Measurements from ENCODE around the gene NKX2-8. TPM values are rescaled to one million over a fixed set of nuclear protein-coding genes. Genes with fewer than 3 reads are reported as not detected.
A peak's percentile ranks its signal among the peaks of the same experiment; 100 is the strongest.

Gene NKX2-8
- not detected in 2 replicates for total RNA-seq (2014; rRNA removed; shearing (Covaris generic); ENCODE audit: low replicate concordance)

DNA sequence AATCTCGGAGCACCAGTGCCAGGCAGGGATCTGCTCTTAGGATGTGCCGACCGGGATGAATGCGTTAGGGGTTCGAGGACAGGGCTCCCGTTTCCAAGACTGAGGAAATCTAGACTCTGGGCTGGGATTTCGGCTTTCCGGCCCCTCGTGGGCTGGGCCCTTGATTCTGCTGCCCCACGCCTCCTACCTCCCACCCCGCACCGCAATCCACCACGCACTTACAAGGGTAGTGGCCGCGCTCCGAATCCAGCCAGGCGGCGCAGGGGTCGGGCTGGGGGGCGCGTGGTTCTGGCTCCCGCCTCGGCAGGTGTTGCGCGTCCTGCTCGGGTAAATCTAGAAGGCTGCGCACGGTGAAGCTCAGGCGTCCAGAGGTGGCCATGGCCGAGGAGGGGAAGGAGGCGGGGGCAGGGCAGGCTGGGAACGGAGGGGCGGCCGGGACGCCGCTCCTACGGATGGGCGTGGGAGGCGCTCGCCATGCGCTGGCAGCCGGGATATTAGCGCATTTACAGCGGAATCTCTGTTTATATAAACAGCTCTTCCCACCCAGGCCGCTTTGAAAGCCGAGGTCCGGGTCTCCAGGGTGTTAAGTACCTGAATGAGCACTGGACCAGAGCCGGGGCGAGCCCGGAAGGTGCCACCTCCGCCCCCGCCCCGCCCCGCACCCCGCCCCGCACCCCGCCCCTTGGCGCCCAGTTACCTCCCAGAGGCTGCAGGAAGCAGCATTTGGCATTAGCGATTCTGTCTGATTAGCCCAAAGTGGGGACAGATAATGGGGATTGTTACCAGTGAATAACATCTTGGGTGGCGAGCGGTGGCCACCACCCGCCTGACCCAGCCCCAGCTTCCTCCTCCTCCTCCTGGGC lies at the start of gene NKX2-8:
TSS of gene NKX2-8 (minus strand) at position 604 of the 863 bp plus-strand sequence. CDS start at position 379, 225 bp downstream.
- Histone ChIP-seq H3K4me3 (peak within 1 kb of the TSS; percentile 54), H3K9me3 (no peaks in the 10 kb centered on the region), H3K36me3 (no peaks in the 10 kb centered on the region), H3K27me3 (no peaks in the 10 kb centered on the region)
- DNase-seq = no peak

DNA sequence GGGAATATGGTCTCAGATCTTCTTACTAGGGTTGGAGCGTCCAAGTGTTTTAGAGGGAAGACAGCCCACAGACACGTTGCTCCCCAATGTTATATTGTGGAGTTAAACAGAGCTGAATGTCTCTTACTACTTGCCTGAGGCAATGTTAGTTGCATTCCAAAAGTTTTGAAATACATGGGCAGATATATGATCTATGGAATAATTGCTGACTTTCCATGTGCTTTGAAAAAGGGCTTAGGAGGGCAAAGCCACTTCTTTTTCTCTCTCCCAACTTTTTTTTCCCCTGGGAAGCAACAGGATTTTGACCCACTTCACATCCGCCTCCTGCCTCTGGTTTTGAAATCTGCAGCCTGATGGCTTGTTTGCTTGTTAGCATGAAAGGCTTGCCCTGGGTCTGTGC lies 45.6 kb upstream of the NKX2-8 start:
- Histone ChIP-seq H3K36me3 (no peaks in the 10 kb centered on the region), H3K27me3 (no peaks in the 10 kb centered on the region), H3K4me3 (no peak overlapping the region), H3K9me3 (no peaks in the 10 kb centered on the region)
- DNase-seq = no peak

DNA sequence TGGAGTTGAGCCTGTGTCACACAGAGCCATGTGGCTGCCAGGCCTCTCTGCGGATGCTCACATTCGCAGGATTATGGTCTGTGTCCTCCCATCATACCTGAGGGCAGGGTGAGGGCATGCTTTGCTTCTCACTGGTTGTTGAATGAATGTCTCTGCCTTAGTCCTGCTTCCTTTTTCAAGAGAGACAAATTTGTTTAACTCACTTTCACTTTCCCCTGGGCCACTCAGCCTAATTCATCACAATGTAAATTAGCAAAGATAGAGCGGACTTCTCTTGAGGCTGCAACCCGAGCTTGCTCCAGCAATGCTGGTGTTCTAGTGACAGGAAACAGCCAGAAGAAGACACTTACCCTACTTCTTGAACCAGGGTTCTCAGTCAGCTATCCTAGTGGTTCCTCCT lies 43.7 kb upstream of the NKX2-8 start:
- no peak overlapping the region for H3K4me3 ChIP-seq
- no peaks in the 10 kb centered on the region for H3K27me3 ChIP-seq
- H3K9me3 ChIP-seq = no peaks in the 10 kb centered on the region; the same call in 1 of the 2 replicates
- H3K36me3 ChIP-seq = no peaks in the 10 kb centered on the region
- DNase-seq = no peak

DNA sequence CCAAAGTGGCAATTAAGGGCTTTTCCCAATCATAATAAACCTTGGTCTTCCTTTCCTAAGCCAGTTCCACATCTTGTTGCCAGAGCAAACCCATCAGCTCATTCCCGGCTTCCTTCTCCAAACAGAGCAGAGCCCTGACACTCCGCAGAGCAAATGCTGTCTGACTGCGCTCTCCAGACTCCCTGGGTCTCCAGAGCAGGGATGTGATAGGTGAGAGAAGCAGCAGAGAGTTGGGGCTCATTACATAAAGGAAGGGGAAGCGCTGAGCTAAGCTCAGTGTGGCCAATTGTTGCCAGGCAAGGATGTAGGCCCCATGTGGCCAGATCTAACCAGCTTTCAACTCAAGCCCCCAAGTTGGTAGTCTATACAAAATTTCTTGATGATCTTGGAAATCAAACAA lies 43.0 kb upstream of the NKX2-8 start:
- Histone ChIP-seq H3K4me3 (no peak overlapping the region), H3K9me3 (no peaks in the 10 kb centered on the region; the same call in 1 of the 2 replicates), H3K36me3 (no peaks in the 10 kb centered on the region), H3K27me3 (no peaks in the 10 kb centered on the region)
- DNase-seq = no peak

DNA sequence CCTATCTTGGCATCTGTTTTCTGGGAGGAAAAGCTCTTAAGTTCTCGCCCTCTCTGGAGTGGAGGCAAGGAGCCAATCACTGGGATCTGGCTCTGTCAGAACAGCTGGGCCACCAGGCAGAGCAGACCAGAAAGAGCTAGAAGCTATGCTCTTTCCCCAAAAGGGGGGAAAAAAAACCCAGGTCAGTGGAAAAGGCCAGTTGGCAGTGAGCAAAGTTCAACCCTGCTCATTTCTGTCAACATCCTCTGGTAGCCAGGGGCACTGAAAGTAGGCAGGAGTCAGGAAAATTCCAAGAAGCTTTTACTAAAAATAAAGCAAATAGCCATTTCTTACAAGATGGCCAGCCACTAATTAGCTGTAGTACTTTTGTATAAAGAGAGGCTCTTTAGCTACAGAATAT lies 42.6 kb upstream of the NKX2-8 start:
- no peak overlapping the region for H3K4me3 ChIP-seq
- H3K27me3 ChIP-seq = no peaks in the 10 kb centered on the region
- H3K9me3 ChIP-seq = no peaks in the 10 kb centered on the region; the same call in 1 of the 2 replicates
- DNase-seq = no peak
- no peaks in the 10 kb centered on the region for H3K36me3 ChIP-seq

DNA sequence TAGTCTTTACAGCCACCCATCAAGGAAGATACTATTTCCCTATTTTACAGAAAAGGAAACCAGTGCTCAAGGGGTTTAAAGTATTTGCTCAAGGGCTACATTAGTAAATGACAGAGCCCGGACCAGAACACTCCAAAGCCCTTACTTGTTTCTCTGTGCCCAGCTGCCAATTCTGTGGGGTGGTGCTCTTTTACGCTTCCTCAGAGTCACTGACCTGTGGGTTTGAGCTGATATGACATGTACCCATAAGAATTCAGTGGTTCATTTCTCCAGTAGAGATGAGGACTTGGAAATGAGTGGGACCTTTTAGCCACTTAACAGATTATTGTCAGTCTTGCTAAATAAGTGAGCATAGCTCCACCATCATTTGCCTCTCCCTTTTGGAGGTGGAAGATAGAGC lies 37.4 kb upstream of the NKX2-8 start:
- H3K36me3 ChIP-seq = no peaks in the 10 kb centered on the region
- peak; percentile 13 for DNase-seq
- H3K27me3 ChIP-seq = no peaks in the 10 kb centered on the region
- no peaks in the 10 kb centered on the region; the same call in 1 of the 2 replicates for H3K9me3 ChIP-seq
- H3K4me3 ChIP-seq = no peak overlapping the region

DNA sequence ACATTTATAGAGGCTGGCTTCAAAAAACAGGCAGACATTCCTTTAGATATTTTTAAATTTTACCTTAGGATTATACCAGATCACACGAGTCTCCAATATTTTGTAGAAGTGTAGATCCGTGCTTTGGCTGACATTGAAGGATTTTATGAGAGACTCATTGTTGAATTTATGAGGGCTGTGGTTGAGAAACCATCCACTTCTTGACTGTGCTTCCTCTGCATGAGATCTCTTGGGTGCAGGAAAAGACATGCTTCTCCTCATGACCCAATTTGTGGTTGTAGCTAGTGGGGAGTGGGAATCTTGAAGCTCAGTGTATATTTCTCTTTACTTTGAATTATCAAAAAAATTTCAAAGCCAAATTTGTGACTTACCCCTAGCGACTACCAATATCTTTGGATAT lies 36.7 kb upstream of the NKX2-8 start:
- Histone ChIP-seq H3K4me3 (no peak overlapping the region), H3K36me3 (no peaks in the 10 kb centered on the region), H3K27me3 (no peaks in the 10 kb centered on the region), H3K9me3 (no peaks in the 10 kb centered on the region; the same call in 1 of the 2 replicates)
- no peak for DNase-seq

DNA sequence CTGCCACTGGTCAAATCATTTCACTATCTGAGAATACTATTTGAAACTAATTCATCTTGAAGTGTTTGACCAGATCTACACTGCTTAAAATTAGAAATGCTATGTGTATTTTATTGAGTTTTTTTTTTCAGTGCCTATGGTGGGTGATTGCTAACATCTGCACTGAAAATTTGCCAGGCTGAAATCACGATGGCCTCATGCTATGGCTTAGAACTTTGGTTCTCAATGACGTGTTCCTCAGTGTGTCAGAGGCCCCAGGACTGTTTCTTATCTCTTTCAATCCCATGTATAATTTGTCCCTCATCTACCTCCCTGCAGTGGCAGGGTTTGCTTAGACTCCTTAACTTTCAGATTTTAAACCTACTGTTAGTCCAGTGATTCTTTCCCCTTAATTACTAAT lies 36.2 kb upstream of the NKX2-8 start:
- no peak for DNase-seq
- H3K36me3 ChIP-seq = no peaks in the 10 kb centered on the region
- no peaks in the 10 kb centered on the region; the same call in 1 of the 2 replicates for H3K9me3 ChIP-seq
- H3K27me3 ChIP-seq = no peaks in the 10 kb centered on the region
- H3K4me3 ChIP-seq = no peak overlapping the region

DNA sequence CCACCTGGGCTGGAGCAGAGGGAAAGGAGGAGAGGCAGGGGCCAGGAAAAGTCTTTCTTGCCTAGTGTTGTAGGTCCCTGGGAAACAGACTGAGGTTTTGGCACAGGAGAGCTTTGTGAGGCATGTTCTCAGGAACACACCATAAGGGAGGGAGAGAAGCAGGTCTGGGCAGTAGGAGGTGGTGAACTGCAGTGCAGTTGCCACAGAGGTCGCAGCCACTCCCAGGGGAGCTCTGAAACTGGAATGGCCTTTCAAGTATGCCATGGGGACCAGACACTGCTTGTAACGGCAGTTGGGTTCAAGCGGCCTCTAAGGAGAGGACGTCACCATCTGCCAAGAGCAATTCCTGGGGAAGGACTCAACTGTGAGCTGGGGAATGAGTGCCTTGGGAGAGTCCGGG lies 35.4 kb upstream of the NKX2-8 start:
- Histone ChIP-seq H3K27me3 (no peaks in the 10 kb centered on the region), H3K36me3 (no peaks in the 10 kb centered on the region), H3K4me3 (no peak overlapping the region), H3K9me3 (no peaks in the 10 kb centered on the region; the same call in 1 of the 2 replicates)
- DNase-seq = peak; percentile 4

DNA sequence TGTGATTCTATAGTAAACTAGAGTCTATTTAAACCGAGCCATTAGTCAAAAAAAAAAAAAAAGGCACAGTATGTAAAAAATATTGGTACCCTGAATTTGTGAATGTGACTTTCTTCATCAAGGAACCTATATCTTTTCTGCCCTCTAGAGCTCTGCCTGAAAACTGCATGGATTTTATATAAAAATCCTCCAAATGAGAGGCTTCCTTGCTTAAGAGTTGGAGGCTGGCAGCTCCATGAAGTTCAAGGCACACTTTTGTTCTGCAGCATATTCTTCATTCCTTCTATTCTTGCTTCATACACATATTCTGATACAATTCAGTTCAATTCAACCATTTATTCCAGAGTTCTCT lies 23.1 kb upstream of the NKX2-8 start:
- no peak overlapping the region for H3K4me3 ChIP-seq
- no peaks in the 10 kb centered on the region; the same call in 1 of the 2 replicates for H3K9me3 ChIP-seq
- no peaks in the 10 kb centered on the region for H3K27me3 ChIP-seq
- H3K36me3 ChIP-seq = no peaks in the 10 kb centered on the region
- DNase-seq = no peak

DNA sequence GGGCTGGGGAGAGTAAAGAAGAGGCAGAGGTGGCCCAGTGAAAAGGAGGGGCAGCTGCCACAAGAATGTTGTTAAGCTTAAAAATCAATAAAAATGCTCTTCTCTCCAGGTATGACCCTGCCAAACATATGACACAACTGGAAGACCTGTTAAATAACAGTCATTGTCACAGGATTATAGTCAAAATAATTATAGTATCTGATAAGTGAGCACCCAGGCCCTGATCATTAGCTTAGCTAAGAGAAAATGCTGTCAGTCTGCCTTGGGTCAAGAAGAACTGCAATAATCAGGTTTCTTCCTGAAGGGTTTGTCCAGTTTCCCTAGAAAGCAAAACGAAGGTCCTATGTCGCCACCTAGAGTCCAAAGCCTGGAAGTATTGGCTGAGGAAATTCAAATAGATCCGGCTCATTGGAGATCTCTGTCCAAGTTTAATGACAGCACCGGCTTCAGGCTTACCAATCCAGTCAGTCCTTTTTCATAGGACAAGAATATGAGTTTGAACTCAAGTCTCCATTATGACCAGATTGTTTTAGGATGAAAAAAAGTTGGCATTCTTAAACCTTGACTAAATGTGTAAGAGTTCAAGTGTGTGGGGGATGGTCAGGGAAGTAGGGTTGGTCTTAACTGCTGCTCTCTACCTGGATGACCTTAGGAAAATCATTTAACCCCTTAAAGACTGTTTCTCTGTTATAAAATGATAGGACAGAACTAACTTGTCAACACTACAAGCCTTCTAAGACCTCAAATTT lies 22.5 kb upstream of the NKX2-8 start:
- peak; percentile 33 for DNase-seq
- Histone ChIP-seq H3K36me3 (no peaks in the 10 kb centered on the region), H3K27me3 (no peaks in the 10 kb centered on the region), H3K4me3 (no peak overlapping the region), H3K9me3 (no peaks in the 10 kb centered on the region)

DNA sequence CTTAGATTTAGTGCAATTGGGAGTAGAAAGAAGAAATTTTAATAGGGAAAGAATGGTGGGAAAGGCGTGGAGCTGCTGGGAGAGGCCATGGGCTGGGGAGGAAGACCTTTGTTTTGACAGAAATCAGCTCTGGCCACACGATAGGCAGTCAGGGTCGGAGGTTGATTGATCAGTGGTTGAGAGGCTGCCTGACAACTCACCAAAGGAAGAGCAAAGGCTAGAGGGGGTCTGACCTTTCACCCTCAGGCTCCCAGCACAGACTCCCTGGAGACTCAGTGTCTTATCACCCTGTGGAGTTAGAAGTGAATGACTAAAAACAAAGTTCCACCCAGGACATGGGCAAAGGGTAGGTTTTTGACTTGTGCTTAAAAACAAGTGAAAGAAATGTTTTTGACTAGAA lies 18.0 kb upstream of the NKX2-8 start:
- H3K4me3 ChIP-seq = no peak overlapping the region
- H3K9me3 ChIP-seq = no peaks in the 10 kb centered on the region
- no peaks in the 10 kb centered on the region for H3K27me3 ChIP-seq
- DNase-seq = no peak
- H3K36me3 ChIP-seq = no peaks in the 10 kb centered on the region

DNA sequence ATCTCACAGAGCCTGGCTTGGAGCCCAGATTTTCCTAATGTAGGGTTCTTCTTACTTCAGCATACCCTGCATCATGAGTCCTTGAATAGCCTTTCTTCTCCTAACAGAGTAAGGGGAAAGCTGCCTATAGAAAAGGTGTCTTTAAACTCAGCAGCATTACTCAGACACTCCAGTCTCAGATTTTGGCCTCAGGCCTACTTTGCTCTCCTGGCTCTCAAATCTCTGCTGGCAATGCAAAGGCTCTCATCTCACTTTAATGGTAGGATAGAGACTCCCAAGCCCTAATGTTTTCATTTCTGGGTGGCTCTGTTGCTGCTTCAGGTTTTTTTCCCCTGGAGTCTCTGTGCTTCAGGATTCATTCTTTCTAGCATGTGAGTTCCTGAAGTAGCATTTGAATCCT lies 9.1 kb upstream of the NKX2-8 start:
- no peaks in the 10 kb centered on the region; the same call in 1 of the 2 replicates for H3K27me3 ChIP-seq
- no peaks in the 10 kb centered on the region for H3K9me3 ChIP-seq
- H3K36me3 ChIP-seq = no peaks in the 10 kb centered on the region
- no peak overlapping the region for H3K4me3 ChIP-seq
- no peak for DNase-seq

DNA sequence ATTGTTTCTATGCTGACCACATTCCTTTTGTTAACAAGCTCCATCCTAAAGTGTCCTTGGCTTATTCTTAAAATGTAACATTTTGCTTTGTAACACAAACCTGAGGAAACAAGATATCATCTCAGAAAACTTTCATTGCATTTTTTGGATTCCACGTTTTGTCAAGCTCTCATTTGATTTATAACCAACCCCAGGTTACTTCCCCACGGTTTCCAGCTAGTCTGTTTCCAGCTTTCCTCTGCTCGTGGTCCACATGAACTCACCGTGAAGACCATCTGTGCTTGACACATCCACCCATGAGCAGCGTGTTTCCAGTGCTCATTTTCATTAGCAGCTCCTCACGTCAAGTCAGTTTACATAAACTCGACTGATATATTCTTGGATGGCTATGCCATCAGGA lies 6.4 kb upstream of the NKX2-8 start:
- Histone ChIP-seq H3K4me3 (no peak overlapping the region), H3K9me3 (no peaks in the 10 kb centered on the region), H3K36me3 (no peaks in the 10 kb centered on the region), H3K27me3 (no peaks in the 10 kb centered on the region; the same call in 1 of the 2 replicates)
- DNase-seq = no peak

DNA sequence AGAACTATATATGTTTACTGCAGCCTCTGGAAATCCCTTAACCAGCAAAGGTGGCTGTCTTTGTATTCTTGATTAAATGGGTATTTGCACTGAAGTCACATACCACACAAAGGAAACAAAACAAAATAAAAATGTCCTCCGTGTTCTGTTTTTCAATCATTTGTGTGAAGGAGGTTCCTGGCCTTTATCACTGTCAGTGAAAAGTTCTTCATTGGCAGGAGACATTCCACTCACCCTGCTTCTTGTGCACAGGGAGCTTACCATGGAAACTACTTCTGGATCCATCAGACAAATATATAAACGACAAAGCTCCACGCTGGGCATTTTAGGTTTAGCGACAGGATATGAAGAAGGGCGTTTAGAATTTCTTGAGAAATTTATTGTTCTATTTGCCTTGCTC lies 5.7 kb upstream of the NKX2-8 start:
- DNase-seq = no peak
- H3K9me3 ChIP-seq = no peaks in the 10 kb centered on the region
- no peak overlapping the region for H3K4me3 ChIP-seq
- no peaks in the 10 kb centered on the region; the same call in 1 of the 2 replicates for H3K27me3 ChIP-seq
- no peaks in the 10 kb centered on the region for H3K36me3 ChIP-seq

DNA sequence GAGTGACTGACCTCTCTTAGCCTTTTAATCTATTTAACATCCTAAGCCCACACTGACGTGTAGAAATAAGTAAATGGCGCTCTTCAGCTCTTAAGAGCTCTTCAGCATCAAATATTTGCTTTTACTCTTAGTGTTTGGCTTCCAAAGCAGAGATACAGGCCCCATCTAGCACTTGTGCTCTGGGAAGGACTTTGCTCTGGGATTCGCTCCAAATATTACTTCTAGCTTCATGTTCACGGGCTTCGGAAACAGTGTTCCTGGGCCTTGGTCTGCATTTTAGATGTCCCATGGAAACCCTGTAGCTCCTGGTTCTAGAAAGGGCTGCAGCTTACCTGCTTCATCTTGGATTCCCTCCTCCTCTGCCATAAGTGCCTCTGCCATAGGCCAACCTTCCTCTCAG lies 2.7 kb upstream of the NKX2-8 start:
- H3K36me3 ChIP-seq = no peaks in the 10 kb centered on the region
- H3K9me3 ChIP-seq = no peaks in the 10 kb centered on the region
- no peaks in the 10 kb centered on the region for H3K27me3 ChIP-seq
- H3K4me3 ChIP-seq = no peak overlapping the region
- no peak for DNase-seq

All from MG63 (cell line).